GM19240 (cell line): ENCODE results near the gene CXXC1.
"Not testable (repeated sequence)": the region's sequence is repeated elsewhere in the genome, so short reads cannot be mapped to it uniquely, and the experiment has no call there.

Source experiments
- DNase-seq: peaks from one replicate; pipeline ENCODE4 v3.0.0; 2011; ENCODE audit warnings: low spot score; ENCODE audit not compliant: insufficient read length

Gene CXXC1

DNA sequence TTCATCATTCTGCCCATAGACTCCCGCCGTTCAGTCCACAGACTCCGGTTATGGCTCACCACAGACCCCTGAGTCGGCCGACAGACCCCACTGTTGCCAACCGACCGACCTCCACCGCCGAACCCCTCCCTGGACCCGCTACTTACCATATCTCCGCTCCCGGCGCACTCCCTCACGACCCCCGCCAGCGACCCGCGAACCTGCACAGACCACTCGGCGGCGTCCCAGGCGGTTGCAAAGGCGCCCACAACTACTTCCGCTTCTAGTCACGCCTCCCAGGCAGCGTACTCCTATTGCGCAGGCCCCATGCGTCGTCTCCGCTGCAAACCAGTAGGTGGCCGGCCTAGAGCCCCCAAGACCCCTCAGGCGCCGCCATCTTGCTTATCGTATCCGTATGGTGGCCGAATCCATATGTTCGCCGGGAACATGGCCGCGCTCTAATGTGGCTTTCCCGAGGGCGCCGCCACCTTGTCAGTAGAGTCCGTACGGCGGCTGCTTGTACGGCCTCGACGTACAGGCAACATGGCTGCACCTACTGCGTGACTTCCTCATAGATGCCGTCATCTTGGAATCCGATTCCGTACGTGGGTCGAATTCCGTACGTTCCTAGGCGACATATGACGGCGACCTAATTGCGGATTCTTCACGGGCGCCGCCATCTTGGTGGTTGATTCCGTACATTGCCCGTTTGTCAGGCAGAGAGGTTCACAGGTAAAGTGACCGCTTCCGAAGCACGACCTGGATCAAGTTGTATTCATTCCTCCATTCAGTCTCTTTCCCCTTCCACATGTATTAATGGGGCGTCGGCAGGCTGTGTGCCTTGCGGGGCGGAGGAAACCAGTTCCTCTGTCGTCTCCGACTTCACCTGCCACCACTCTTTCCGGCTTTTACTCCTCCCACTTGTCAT is at the start of gene CXXC1:
TSS of gene CXXC1 (minus strand) at position 252 of the 907 bp plus-strand sequence. CDS start at position 149, 103 bp downstream.
- DNase-seq: peak; percentile 65

DNA sequence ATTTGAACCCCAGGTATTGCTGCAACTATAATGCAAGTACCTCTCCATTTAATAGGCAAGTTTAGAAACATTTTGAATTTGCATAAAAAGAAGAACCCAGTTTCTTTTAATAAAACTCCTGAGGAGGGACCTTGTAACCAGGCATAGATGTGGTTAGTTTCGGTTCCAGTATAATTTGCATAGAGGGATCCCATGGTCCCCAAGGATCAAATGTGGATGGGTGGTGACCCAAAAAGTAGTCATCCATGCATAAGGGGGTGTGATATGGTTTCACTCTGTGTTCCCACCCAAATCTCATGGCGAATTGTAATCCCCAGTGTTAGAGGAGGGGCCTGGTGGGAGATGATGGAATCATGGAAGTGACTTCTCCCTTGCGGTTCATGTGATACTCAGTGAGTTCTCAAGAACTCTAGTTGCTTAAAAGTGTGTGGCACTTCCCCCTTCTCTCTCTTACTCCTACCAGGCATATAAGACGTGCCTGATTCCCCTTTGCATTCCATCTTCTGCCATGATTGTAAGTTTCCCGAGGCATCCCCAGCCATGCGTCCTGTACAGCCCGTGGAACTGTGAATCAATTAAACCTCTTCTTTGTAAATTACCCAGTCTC is 47.2 kb upstream of the CXXC1 start:
- DNase-seq: no peak

DNA sequence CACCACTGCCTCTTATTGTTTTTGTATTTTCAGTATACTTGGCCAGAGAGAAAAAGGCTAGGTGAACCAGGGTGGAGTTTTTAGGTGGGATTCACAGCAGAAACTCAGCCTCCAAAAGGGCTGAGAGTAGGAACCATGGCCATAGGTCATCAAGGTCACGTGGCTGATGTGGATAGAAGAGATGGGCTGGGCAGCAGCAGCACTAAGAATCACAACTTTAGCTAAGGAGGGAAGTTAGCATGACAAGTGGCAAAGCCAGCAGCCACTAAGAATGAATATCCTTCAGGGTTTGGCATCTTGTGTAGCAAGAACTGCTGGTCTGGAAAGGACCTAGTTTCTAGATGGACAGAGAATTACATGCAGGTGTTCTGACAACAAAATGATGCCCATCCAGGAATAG is 44.2 kb upstream of the CXXC1 start:
- DNase-seq: no peak

DNA sequence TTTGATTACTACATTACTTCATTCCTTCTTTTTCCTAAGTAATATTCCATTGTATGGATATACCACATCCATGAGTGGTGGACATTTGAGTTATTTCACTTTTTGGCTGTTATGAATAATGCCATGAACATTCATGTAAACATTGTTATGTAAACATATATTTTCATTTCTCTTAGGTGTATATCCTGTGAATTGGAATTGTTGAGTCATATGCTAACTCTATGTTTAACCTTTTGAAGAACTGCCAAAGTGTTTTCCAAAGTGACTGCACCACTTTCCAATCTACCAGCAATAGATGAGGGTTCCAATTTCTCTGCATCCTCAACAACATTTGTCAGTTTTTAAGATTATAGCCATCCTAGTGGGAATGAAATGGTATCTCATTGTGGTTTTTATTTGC is 42.7 kb upstream of the CXXC1 start:
- DNase-seq: no peak

DNA sequence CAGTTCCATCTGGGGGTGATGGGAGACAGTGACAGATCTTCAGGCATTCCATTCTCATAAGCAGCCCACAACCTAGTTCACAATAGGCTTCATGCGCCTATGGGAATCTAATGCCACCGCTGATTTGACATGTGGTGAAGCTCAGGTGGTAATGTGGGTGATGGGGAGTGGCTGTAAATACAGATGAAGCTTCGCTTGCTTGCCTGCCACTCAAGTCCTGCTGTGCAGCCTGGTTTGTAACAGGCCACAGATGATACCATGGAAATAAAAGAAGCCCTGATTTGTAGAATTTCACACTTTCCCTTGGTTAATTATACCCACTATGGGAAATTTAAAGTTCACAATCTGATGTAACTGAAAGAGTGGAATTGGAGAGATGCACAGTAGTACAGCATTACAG is 40.5 kb upstream of the CXXC1 start:
- DNase-seq: no peak

DNA sequence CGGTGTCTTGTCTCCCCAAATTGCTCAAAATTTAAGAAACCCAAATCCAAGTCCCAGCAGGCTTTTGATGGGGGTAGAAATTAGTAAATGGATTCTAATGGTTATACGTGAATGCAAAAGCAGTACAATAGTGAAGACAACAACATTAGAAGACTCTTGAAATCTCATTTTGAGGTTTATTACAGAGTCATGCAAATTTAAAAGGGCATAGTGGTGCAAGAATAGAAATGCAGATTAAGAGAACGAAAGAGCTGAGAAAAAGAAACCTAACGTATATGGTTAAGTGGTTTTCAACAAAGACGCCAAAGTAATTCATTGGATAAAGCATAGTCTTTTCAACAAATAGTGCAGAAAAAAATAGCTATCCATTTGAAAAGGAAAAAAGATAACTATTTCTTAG is 33.2 kb upstream of the CXXC1 start:
- DNase-seq: no peak

DNA sequence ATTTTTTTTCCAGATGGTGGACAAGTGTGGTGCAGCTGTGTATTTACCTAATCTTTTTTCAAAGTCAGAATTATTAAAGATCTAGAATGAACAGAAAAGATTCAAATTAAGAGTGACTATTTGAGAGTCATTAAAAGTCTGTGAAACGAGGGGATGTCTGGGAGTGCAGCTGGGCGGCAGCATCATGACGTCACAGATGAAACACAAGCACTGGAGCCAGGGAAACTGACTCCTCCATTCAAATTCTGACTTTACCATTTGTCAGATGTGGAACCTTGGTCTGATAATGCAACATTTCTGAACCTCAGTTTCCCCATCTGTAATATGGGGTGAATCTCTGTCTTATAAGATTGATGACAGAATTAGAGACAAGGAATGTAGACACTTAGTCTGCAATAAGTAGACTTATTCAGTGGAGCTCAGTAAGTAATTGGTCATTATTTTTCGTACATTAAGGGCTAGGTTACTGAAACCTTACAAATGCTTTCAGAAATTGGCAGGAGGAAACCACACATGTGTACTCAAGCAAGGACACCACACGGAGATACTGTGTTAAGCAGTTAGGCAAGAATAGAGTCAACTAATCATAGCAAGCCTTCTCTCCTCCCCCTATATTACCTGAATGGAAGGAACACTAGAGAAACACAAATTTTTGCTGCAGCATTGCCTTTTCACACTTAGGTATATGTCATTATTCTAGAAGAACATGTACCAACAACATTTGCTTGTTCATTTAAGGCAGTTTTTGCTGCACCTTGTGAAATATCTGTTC is 27.8 kb upstream of the CXXC1 start:
- no peak for DNase-seq

DNA sequence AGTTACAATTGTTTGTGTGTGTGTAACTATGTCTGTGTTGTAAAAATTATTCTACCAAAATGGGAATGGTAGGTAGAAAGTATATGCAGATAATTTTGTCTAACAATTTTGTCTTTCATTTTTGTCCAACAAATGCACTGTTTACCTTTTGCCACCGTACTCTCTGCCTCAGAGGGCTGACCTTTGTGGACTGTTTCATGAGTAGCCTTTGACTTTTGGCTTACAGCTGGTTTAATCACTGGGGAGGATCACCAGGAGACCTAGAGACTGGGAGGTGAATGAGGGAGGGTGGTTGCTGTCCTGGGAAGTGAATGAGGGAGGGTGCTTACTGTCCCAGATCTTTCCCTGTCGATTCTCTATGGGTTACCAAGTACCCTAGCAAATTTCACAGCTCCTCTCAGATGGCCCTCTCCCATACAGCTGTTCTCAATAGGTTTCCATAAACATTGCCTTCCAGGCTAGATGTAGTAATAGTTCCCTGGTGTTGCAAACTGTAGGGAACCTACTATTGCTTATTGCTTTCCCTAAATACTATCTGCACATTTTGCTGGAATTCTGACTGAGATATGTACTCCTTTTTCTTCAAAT is 26.5 kb upstream of the CXXC1 start:
- DNase-seq: no peak

DNA sequence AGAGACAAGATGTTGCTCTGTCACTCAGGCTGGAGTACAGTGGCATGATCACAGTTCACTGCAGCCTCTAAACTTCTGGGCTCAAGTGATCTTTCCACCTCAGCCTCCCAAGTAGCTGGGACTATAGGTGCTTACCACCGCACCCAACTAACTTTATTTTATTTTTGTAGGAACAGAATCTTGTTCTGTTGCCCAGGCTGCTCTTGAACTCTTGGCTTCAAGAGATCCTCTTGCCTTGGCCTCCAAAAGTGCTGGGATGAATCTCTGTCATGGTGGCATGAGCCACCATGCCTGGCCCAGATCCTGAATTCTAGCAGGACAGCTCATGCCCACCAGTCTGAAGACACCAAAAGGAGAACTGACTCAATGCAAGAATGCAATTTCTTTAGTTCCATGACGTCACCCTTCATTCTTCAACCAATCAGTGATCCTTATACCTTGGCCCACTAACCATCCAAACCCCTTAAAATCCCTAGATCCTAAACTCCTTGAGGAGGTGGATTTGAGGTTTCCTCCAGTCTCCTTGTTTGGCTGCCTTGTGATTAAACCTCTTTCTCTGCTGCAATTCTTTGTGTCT is 25.6 kb upstream of the CXXC1 start:
- DNase-seq: no peak

DNA sequence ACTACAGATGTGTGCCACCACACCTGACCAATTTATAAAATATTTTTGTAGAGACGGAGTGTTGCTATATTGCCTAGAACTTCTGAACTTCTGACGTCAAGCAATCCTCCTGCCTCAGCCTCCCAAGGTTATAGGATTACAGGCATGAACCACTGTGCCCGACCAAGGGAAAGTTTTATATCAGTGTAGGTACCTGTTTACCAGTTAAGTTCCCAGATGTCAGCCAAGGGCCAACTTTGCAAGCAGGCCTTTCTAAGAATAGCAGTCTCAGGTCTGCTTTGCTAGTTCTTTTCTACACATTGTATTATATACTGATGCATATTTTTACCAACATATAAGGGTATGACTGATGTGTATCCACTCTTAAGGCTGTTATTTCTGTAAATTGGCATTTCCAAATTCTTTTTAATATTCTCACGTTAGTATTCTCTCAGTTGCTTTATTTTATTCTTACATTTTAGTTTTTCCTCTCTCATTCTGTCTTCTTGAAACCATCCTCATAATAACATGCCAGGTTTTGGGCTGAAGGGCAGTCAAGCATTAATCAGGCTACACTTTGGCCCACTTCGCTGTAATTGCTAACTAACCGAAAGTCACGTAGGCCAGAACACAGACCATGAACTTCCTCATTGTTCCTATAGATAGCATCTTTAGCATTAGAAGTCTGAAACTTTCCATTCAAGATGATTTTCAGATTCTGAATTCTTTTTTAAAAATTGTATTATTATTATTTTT is 25.0 kb upstream of the CXXC1 start:
- no peak for DNase-seq

DNA sequence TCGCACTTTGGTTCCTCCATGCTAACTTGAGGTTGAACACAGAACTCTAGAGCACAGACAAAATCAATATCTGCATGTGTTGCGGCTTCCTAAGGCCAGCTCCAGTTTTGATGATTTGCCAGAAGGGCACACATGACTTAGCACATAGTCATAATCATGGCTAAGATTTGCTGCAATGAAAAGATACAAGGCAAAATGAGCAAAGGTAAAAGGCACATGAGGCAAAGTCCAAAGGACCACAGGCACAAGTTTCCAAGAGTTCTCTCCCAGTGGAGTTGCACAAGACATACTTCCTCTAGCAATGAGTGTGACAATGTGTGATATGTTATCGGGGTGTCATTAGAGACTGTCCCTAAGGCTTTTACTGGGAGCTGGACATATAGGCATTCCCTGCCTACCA is 24.2 kb upstream of the CXXC1 start:
- no peak for DNase-seq

DNA sequence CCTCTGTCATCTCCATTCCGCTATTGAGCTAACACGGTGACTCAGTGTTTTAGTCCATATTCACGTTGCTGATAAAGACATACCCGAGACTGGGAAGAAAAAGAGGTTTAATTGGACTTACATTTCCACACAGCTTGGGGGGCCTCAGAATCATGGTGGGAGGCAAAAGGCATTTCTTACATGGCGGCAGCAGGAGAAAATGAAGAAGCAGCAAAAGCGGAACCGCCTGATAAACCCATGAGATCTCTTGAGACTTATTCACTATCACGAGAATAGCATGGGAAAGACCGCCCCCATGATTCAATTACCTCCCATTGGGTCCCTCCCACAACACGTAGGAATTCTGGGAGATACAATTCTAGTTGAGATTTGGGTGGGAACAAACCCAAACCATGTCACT is 22.6 kb upstream of the CXXC1 start:
- DNase-seq: no peak

DNA sequence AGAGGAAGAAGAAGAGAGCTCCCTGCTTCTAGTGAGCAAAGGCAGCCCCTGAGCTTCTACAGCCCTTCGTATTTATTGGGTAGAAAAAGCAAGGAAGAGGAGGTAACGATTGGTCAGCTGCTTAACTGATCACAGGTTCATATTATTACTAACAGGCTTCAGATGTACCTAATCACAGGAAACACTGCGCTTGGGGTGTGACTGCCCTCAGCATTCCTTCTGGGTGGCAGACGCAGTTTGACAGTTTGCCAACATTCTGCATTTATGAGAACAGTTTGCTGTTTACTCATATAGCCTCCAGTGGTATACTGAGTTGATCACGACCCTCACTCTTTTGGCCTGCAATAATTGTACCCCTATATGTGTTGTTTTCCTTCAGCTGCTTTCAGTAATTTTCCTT is 21.4 kb upstream of the CXXC1 start:
- not testable (repeated sequence) for DNase-seq

DNA sequence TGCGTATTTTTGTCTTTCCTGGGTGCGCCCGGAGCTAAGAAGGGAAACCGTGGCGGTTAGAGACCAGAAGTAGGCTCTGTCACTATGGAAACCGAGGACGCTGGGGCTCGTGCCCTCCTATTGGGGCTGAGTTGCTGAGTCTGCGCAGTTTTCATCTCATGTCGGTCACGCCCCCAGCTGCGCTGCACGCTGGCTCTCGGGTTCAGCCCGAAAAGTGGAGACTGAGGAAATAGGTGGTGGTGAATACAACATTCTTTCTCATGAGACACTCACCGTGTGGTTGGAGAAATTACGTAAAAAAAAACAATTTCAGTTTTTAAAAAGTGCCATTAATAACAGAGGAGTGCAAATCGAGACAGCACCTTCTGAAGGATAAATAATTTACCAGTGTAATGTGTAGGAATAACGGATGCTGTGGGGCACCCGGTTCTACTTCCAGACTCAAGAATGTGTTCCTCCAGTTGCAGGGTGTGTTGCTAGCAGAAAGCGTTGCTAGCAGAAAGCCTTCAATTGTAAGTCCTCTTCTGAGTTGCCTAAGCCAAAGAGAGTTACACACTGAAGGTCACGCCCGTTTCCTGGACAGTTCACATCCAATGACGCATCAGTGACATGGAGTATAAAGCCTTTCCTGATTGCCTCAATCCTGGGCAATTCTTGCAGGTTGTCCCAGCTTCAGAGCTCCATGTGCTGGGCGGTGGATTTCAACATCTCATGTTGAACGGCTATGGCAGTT is 20.4 kb upstream of the CXXC1 start:
- peak; percentile 93 for DNase-seq

DNA sequence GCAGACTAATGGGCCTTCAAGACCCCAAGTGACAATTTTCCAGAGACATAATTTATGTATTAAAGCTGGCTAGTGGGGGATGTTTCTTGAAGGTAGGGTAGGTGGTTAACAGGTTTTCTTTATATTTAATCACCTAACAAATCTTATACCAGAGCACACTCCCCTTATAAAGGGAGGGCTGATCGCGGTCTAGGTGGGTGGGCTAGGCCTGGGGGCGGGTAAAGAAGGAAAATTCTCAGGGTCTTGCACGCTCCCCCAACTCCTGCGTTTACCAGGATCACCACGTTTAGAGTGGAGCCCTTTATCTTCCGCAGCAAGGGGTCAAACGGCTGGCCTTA is 19.9 kb upstream of the CXXC1 start:
- no peak for DNase-seq

DNA sequence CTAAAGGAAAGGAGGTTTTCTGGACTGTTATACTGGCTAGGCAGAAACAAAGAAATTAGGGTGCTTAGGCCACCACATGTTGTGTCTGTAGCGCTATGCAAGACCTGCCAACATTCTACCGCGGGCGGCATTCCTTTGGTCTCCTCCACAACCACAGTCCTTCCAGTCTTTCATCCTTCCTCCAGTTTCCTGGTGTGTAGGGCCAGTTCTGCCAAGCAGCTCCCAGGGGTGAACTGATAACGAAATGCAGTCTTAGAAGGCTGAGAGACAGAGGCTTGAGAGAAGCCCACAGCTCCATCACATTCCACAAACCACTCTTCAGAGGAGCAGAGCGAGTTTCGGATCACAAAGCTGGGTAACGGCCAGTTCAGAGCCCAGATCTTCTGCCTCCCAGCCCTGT is 19.5 kb upstream of the CXXC1 start:
- DNase-seq: no peak

DNA sequence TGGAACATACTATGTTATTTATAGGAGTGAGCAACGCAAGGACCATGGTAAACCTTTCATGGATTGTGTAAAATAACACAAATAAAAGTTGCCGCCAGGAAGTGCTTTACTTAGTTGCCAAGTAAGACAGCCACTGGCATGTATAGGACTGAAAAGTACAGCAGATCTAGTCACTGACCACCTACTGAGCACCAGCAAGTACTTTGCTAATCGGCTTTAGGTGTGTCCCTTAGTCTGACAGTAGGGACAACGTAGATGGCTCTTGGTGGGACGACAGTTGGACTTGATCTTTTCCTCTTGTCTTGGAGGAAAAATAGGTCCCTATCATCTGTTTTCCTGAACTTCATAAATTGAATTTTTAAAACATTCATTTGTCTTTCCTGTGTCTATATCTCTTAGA is 13.6 kb upstream of the CXXC1 start:
- DNase-seq: no peak

DNA sequence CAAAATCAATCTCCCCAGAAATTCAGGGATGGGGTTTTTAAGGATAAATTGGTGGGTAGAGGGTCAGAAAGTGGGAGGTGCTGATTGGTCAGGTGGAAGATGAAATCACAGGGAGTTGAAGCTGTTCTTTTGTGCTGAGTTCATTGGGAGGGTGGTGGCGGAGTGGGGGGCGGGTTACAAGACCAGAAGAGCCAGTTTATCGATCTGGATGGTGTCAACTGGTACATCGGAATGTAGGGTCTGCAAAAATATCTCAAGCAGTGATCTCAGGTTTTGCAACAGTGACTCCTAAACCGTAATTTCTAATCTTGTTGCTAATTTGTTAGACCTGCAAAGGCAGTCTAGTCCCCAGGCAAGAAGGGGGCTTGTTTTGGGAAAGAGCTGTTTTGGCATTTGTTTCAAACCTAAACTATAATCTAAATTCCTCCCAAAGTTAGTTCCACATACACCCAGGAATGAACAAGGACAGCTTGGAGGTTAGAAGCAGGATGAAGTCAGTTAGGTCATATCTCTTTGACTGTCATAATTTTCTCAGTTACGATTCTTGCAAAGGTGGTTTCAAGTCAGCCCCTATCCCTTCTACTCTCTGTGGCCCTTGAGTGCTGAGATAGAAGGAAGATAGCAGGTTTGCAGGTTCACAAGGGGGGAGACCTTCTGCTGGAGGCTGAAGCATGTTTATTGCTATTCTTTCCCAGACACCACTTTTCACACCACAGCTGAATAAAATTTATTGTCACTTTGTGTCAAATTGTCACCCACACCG is 12.3 kb upstream of the CXXC1 start:
- DNase-seq: no peak

DNA sequence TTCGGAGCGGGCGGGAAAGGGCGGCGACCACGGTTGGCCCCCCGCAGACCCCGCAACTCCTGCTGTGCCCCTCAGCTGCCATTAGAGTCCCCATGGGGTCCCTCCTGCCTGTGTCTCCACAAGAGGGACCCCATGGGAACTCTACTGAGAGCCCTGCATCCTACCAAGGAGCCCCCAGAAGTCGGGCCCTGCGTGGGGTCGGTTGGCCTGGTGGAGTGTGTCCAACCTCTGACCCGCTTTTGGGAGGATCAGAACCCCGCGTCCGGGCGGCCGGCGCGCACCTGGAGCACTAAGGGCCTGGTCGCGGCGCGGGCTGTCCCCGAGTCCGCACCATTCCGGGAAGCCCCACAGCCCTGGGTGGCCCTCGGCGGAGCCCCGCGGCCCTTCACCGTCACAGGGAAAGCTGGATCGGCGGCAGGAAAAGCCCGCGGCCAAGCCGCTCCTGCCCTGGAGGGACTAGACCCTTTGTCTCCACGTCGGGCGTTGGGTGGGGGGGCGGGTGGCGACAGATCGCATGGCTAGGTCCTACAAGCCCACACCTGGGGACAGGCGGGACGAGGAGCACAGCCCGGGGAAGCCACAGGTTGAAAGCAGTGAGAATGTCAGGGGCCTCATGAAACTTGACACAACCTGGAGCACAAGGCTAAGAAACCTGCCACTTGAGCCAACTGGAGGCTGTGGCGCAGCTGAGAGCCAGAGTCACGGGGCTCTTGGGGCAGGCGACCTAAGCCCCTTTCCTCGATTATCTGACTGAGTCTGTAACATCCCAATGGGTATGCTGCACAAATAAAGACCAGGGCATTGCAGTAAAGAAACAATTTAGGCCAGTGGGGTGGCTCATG is 11.2 kb upstream of the CXXC1 start:
- DNase-seq: no peak
